H9 (cell line): Measurements from ENCODE around the gene NIT2. TPM values are rescaled to one million over a fixed set of nuclear protein-coding genes. Genes with fewer than 3 reads are reported as not detected.

Experiments
- DNase-seq: peaks from one replicate; pipeline ENCODE4 v3.0.0-alpha.2; 2017
- H2AFZ ChIP-seq: one replicate; pipeline ENCODE4 v1.6.1; 2013; ENCODE audit warnings: mild to moderate bottlenecking, low read length, control low read depth, moderate library complexity
- H2AK5ac ChIP-seq: 2 replicates; pipeline ENCODE4 v1.6.1; 2013; ENCODE audit warnings: low read length, control low read depth, mixed read lengths; ENCODE audit not compliant: insufficient read length
- H2BK120ac ChIP-seq: one replicate; pipeline ENCODE4 v1.6.1; 2013; ENCODE audit warnings: low read depth, mild to moderate bottlenecking, low read length, control low read depth, inconsistent platforms; ENCODE audit not compliant: poor library complexity, severe bottlenecking
- H2BK12ac ChIP-seq: 2 replicates; pipeline ENCODE4 v1.6.1; 2013; ENCODE audit warnings: low read length, control low read depth, mixed read lengths, low read depth; ENCODE audit not compliant: insufficient read length
- H2BK15ac ChIP-seq: 2 replicates; pipeline ENCODE4 v1.6.1; 2013; ENCODE audit warnings: low read depth, low read length, control low read depth
- H2BK20ac ChIP-seq: one replicate; pipeline ENCODE4 v1.6.1; 2013; ENCODE audit warnings: low read depth, mild to moderate bottlenecking, low read length, control low read depth, inconsistent platforms; ENCODE audit not compliant: poor library complexity, severe bottlenecking
- H2BK5ac ChIP-seq: 2 replicates; pipeline ENCODE4 v1.6.1; 2013; ENCODE audit warnings: low read length, control low read depth, mixed read lengths; ENCODE audit not compliant: insufficient read length
- H3K14ac ChIP-seq: 2 replicates; pipeline ENCODE4 v1.6.1; 2013; ENCODE audit warnings: low read length, control low read depth; ENCODE audit not compliant: insufficient read depth
- H3K18ac ChIP-seq: 2 replicates; pipeline ENCODE4 v1.6.1; 2013; ENCODE audit warnings: low read depth, mild to moderate bottlenecking, mixed read lengths, low read length, control low read depth; ENCODE audit not compliant: insufficient read length
- H3K23ac ChIP-seq: 2 replicates; pipeline ENCODE4 v1.6.1; 2013; ENCODE audit warnings: low read length, control low read depth, mixed read lengths, low read depth; ENCODE audit not compliant: insufficient read length
- H3K23me2 ChIP-seq: 2 replicates; pipeline ENCODE4 v1.6.1; 2013; ENCODE audit warnings: low read depth, mild to moderate bottlenecking, mixed read lengths, low read length, control low read depth; ENCODE audit not compliant: insufficient read length, poor library complexity, severe bottlenecking
- H3K27ac ChIP-seq: 2 replicates; pipeline ENCODE4 v1.5.1; 2013; ENCODE audit warnings: low read length, control low read depth, mixed read lengths, low read depth; ENCODE audit not compliant: insufficient read length
- H3K27me3 ChIP-seq: 2 replicates; pipeline ENCODE4 v1.6.1; 2013; ENCODE audit warnings: low read length, control low read depth, inconsistent platforms; ENCODE audit not compliant: insufficient read depth
- H3K4ac ChIP-seq: 2 replicates; pipeline ENCODE4 v1.6.1; 2013; ENCODE audit warnings: low read depth, mild to moderate bottlenecking, control low read depth, inconsistent platforms, low read length, moderate library complexity
- H3K4me1 ChIP-seq: 2 replicates; pipeline ENCODE4 v1.6.1; 2013; ENCODE audit warnings: low read length, control low read depth, inconsistent platforms; ENCODE audit not compliant: insufficient read depth
- H3K4me2 ChIP-seq: 2 replicates; pipeline ENCODE4 v1.6.1; 2013; ENCODE audit warnings: low read length, control low read depth, mixed read lengths; ENCODE audit not compliant: insufficient read length, insufficient read depth
- H3K56ac ChIP-seq: 2 replicates; pipeline ENCODE4 v1.6.1; 2013; ENCODE audit warnings: low read depth, mild to moderate bottlenecking, mixed read lengths, low read length, control low read depth; ENCODE audit not compliant: insufficient read length
- H3K79me1 ChIP-seq: 2 replicates; pipeline ENCODE4 v1.6.1; 2013; ENCODE audit warnings: low read depth, mild to moderate bottlenecking, moderate library complexity, low read length, control low read depth, inconsistent platforms; ENCODE audit not compliant: insufficient read depth, poor library complexity, severe bottlenecking
- H3K79me2 ChIP-seq: 2 replicates; pipeline ENCODE4 v1.6.1; 2013; ENCODE audit warnings: low read length, control low read depth, inconsistent platforms; ENCODE audit not compliant: insufficient read depth
- H3K9ac ChIP-seq: 2 replicates; pipeline ENCODE4 v1.6.1; 2013; ENCODE audit warnings: low read length, control low read depth, mixed read lengths; ENCODE audit not compliant: insufficient read length; ENCODE audit errors: extremely low read depth
- H3K9me3 ChIP-seq: one replicate; pipeline ENCODE4 v1.6.1; 2013; ENCODE audit warnings: low read depth, low read length, inconsistent platforms; ENCODE audit not compliant: control insufficient read depth
- H3T11ph ChIP-seq: one replicate; pipeline ENCODE4 v1.6.1; 2013; ENCODE audit warnings: mild to moderate bottlenecking, low read length, control low read depth, inconsistent platforms
- H4K20me1 ChIP-seq: one replicate; pipeline ENCODE4 v1.6.1; 2013; ENCODE audit not compliant: control insufficient read depth, insufficient read length, insufficient read depth
- H4K5ac ChIP-seq: 2 replicates; pipeline ENCODE4 v1.6.1; 2013; ENCODE audit warnings: low read depth, mild to moderate bottlenecking, mixed read lengths, low read length, control low read depth; ENCODE audit not compliant: insufficient read length
- H4K8ac ChIP-seq: replicated peaks from 2 replicates; pipeline ENCODE4 v1.6.1; 2013; ENCODE audit warnings: low read length, control low read depth, mixed read lengths, low read depth; ENCODE audit not compliant: insufficient read length
- H4K91ac ChIP-seq: 2 replicates; pipeline ENCODE4 v1.6.1; 2013; ENCODE audit warnings: low read depth, mild to moderate bottlenecking, moderate library complexity, mixed read lengths, low read length, control low read depth; ENCODE audit not compliant: insufficient read length
- H3K27ac Mint-ChIP-seq, 3 experiments: 2 replicates in 2 of 3; 3 replicates in 1 of 3; pipeline ENCODE4 v1.8.0; 2020 to 2021; ENCODE audit warnings: mixed read lengths in 3 of 3, mild to moderate bottlenecking in 1 of 3, moderate library complexity in 1 of 3
- H3K27me3 Mint-ChIP-seq: 2 replicates; pipeline ENCODE4 v1.8.0; 2021; ENCODE audit warnings: low read depth, mild to moderate bottlenecking, moderate library complexity, mixed read lengths
- H3K36me3 Mint-ChIP-seq, 3 experiments: 2 replicates in 2 of 3; 3 replicates in 1 of 3; pipeline ENCODE4 v1.8.0; 2020 to 2021; ENCODE audit warnings: low read depth in 3 of 3, mixed read lengths in 3 of 3; ENCODE audit not compliant: insufficient read depth in 1 of 3
- H3K4me1 Mint-ChIP-seq, 2 experiments: 2 replicates each; pipeline ENCODE4 v1.8.0; 2020; ENCODE audit warnings: mixed read lengths in 2 of 2
- H3K4me3 Mint-ChIP-seq, 2 experiments: 2 replicates in 1 of 2; 3 replicates in 1 of 2; pipeline ENCODE4 v1.8.0; 2020 to 2021; ENCODE audit warnings: mild to moderate bottlenecking in 2 of 2, mixed read lengths in 2 of 2, moderate library complexity in 1 of 2
- H3K9me3 Mint-ChIP-seq, 2 experiments: 2 replicates in 1 of 2; 3 replicates in 1 of 2; pipeline ENCODE4 v1.8.0; 2020; ENCODE audit warnings: mild to moderate bottlenecking in 2 of 2, mixed read lengths in 2 of 2, moderate library complexity in 1 of 2
- WGBS: extraction: QIAGEN DNeasy Blood & Tissue Kit; methylation state at CpG from one replicate; pipeline ENCODE4 v1.1.7; 2013; ENCODE audit warnings: missing lambda C conversion rate, low lambda C conversion rate, mixed read lengths; ENCODE audit not compliant: insufficient read length; ENCODE audit errors: extremely low coverage; 5-methylcytosine and 5-hydroxymethylcytosine counted together
- total RNA-seq: library from RNA; stranded (reverse); gene quantifications from 2 replicates; pipeline ENCODE4 v1.2.1, GENCODE V29; 2021
- TF ChIP-seq, protein P1 (sequence below): fragments of 200-600 bp; sonication (generic); conservative IDR thresholded peaks from 3 replicates; pipeline ENCODE4 v1.8.0; 2021; ENCODE audit warnings: antibody characterized with exemption, mild to moderate bottlenecking

NIT2 gene
- total RNA-seq, 1 experiment from 2014 or later: 26.6 TPM

DNA sequence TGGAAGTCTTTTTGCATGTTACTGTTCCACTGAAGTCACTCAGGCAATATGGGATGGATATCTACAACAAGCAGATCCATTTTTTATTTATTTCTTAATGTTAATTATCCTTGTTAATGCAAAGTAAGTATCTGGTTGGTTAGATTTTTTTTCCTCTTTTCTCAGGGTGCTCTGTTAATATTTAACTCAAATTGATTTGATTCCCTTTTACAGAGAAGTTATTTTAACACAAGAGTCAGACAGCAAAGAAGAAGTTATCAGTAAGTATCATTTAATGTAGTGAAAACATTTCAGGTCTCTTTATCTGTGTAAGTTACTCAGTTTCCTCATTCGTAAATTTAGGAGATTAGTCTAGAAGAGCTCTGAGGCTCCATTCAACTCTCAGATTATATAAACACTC lies 39.5 kb upstream of the NIT2 start:
- Histone ChIP-seq H3K79me2 (no peaks in the 10 kb centered on the region), H2BK12ac (no peak overlapping the region), H2BK5ac (no peak overlapping the region), H2AK5ac (no peak overlapping the region), H3K4me2 (no peak overlapping the region), H3K4me1 (no peaks in the 10 kb centered on the region), H3K79me1 (no peaks in the 10 kb centered on the region), H3K23me2 (no peaks in the 10 kb centered on the region), H3K9me3 (no peaks in the 10 kb centered on the region), H2BK20ac (no peak overlapping the region), H3K9ac (no peak overlapping the region), H2BK15ac (no peak overlapping the region), H3K56ac (no peak overlapping the region), H4K91ac (no peak overlapping the region), H3K27me3 (no peaks in the 10 kb centered on the region), H3K27ac (no peak overlapping the region), H3K23ac (no peak overlapping the region), H2BK120ac (no peak overlapping the region), H2AFZ (no peak overlapping the region), H4K8ac (no peak overlapping the region), H4K5ac (no peak overlapping the region), H4K20me1 (no peaks in the 10 kb centered on the region), H3T11ph (no peak overlapping the region), H3K4ac (no peak overlapping the region), H3K18ac (no peak overlapping the region), H3K14ac (no peak overlapping the region)
- H3K4me1 Mint-ChIP-seq: no peaks in the 10 kb centered on the region
- no peak for DNase-seq
- H3K9me3 Mint-ChIP-seq: no peaks in the 10 kb centered on the region
- WGBS: no CpG with 5 or more reads among the region's 1 CpG
- TF ChIP-seq, protein P1, sequence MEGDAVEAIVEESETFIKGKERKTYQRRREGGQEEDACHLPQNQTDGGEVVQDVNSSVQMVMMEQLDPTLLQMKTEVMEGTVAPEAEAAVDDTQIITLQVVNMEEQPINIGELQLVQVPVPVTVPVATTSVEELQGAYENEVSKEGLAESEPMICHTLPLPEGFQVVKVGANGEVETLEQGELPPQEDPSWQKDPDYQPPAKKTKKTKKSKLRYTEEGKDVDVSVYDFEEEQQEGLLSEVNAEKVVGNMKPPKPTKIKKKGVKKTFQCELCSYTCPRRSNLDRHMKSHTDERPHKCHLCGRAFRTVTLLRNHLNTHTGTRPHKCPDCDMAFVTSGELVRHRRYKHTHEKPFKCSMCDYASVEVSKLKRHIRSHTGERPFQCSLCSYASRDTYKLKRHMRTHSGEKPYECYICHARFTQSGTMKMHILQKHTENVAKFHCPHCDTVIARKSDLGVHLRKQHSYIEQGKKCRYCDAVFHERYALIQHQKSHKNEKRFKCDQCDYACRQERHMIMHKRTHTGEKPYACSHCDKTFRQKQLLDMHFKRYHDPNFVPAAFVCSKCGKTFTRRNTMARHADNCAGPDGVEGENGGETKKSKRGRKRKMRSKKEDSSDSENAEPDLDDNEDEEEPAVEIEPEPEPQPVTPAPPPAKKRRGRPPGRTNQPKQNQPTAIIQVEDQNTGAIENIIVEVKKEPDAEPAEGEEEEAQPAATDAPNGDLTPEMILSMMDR: no peak
- H3K27ac Mint-ChIP-seq: no peak overlapping the region
- no peak overlapping the region for H3K4me3 Mint-ChIP-seq
- H3K36me3 Mint-ChIP-seq: peaks cover 1 to 43% (median 17%) of the 10 kb centered on the region in 3 experiments; a peak in 4 of 7 replicates
- H3K27me3 Mint-ChIP-seq: no peaks in the 10 kb centered on the region
